ENCODE measurements around the gene CEP68. TPM values are rescaled to one million over a fixed set of nuclear protein-coding genes. Genes with fewer than 3 reads are reported as not detected.

Gene CEP68
- polyA plus RNA-seq, 1 donor from 2014 or later, result 34.7 TPM

- H3K79me2 ChIP-seq (replicated peaks; ENCODE audit: insufficient read depth, low read length), result peaks cover 15% of the 10 kb centered on the region
- H3K27me3 ChIP-seq (ENCODE audit: insufficient read depth, low read depth, low read length), result no peaks in the 10 kb centered on the region
- TF ChIP-seq CTCF (IDR thresholded peaks at IDR 0.05; ENCODE audit: poor library complexity, severe bottlenecking), result no peak
- TF ChIP-seq REST (IDR thresholded peaks at IDR 0.05; ENCODE audit: borderline replicate concordance), result no peak
- H3K4me3 ChIP-seq (ENCODE audit: low read length), result no peak overlapping the region
- no peak overlapping the region for H3K27ac ChIP-seq (ENCODE audit: low read length)
- H3F3A ChIP-seq (ENCODE audit: insufficient read depth, low read length, poor library complexity, severe bottlenecking), result no peaks in the 10 kb centered on the region
- no peak overlapping the region for H3K9ac ChIP-seq (ENCODE audit: low read length)
- H2AFZ ChIP-seq (ENCODE audit: low read depth, low read length), result no peak overlapping the region
- H3K9me2 ChIP-seq (ENCODE audit: insufficient read depth, low read length), result no peaks in the 10 kb centered on the region
- H4K20me1 ChIP-seq (ENCODE audit: insufficient read depth), result no peaks in the 10 kb centered on the region
- H3K4me2 ChIP-seq (ENCODE audit: low read length), result no peak overlapping the region
- H3K9me3 ChIP-seq (ENCODE audit: low read length), result no peaks in the 10 kb centered on the region
- no peaks in the 10 kb centered on the region for H3K36me3 ChIP-seq (ENCODE audit: insufficient read depth, low read length)
These were observed 3.0 kb upstream of the CEP68 start for GRCh38 chr2:65053199-65053598.

- Histone ChIP-seq H3K36me3 (ENCODE audit: insufficient read depth, low read length) (no peaks in the 10 kb centered on the region), H3K9ac (ENCODE audit: low read length) (no peak overlapping the region), H3K4me3 (ENCODE audit: low read length) (peak overlapping the region; percentile 83), H3K27ac (ENCODE audit: low read length) (no peak overlapping the region), H3K27me3 (ENCODE audit: insufficient read depth, low read depth, low read length) (no peaks in the 10 kb centered on the region), H3K9me3 (ENCODE audit: low read length) (no peaks in the 10 kb centered on the region), H3K4me2 (ENCODE audit: low read length) (no peak overlapping the region), H3K79me2 (replicated peaks; ENCODE audit: insufficient read depth, low read length) (peaks cover 32% of the 10 kb centered on the region), H3K9me2 (ENCODE audit: insufficient read depth, low read length) (no peaks in the 10 kb centered on the region), H3F3A (ENCODE audit: insufficient read depth, low read length, poor library complexity, severe bottlenecking) (no peaks in the 10 kb centered on the region), H2AFZ (ENCODE audit: low read depth, low read length) (no peak overlapping the region), H4K20me1 (ENCODE audit: insufficient read depth) (peaks cover 6% of the 10 kb centered on the region)
- TF ChIP-seq RAD21 (conservative IDR thresholded peaks at IDR 0.05) (no peak), TAF1 (IDR thresholded peaks at IDR 0.05; ENCODE audit: low read depth) (no peak), EP300 (conservative IDR thresholded peaks at IDR 0.05; ENCODE audit: poor library complexity, severe bottlenecking) (no peak)
These were observed 1.3 kb upstream of the CEP68 start for GRCh38 chr2:65054749-65055421.

- no peaks in the 10 kb centered on the region for H3K9me3 ChIP-seq (ENCODE audit: low read length)
- peaks cover 39% of the 10 kb centered on the region for H3K79me2 ChIP-seq (replicated peaks; ENCODE audit: insufficient read depth, low read length)
- H3K27me3 ChIP-seq (ENCODE audit: insufficient read depth, low read depth, low read length), result no peaks in the 10 kb centered on the region
- peak overlapping the region; percentile 89 for H3K9ac ChIP-seq (ENCODE audit: low read length)
- H3K36me3 ChIP-seq (ENCODE audit: insufficient read depth, low read length), result no peaks in the 10 kb centered on the region
- H2AFZ ChIP-seq (ENCODE audit: low read depth, low read length), result peak overlapping the region; percentile 92
- no peaks in the 10 kb centered on the region for H3K9me2 ChIP-seq (ENCODE audit: insufficient read depth, low read length)
- peak overlapping the region; percentile 83 for H3K4me3 ChIP-seq (ENCODE audit: low read length)
- H3K27ac ChIP-seq (ENCODE audit: low read length), result peak overlapping the region; percentile 87
- peaks cover 6% of the 10 kb centered on the region for H4K20me1 ChIP-seq (ENCODE audit: insufficient read depth)
- H3K4me2 ChIP-seq (ENCODE audit: low read length), result peak overlapping the region; percentile 79
- no peaks in the 10 kb centered on the region for H3F3A ChIP-seq (ENCODE audit: insufficient read depth, low read length, poor library complexity, severe bottlenecking)
- TF ChIP-seq POLR2AphosphoS5 (IDR thresholded peaks at IDR 0.05) (no peak), MXI1 (conservative IDR thresholded peaks at IDR 0.05; ENCODE audit: poor library complexity, severe bottlenecking) (peak; percentile 86), RAD21 (conservative IDR thresholded peaks at IDR 0.05) (peak; percentile 34), SMC3 (conservative IDR thresholded peaks at IDR 0.05; ENCODE audit: poor library complexity) (peak; percentile 19), REST (IDR thresholded peaks at IDR 0.05; ENCODE audit: borderline replicate concordance) (no peak), EP300 (conservative IDR thresholded peaks at IDR 0.05; ENCODE audit: poor library complexity, severe bottlenecking) (no peak), CTCF (IDR thresholded peaks at IDR 0.05; ENCODE audit: poor library complexity, severe bottlenecking) (no peak), TAF1 (IDR thresholded peaks at IDR 0.05; ENCODE audit: low read depth) (no peak)
These were observed 598 bp upstream of the CEP68 start for GRCh38 chr2:65055422-65056214.

Data from neural cell (in vitro differentiated cells).